Measurements from ENCODE around the gene USP35. TPM values are rescaled to one million over a fixed set of nuclear protein-coding genes. Genes with fewer than 3 reads are reported as not detected.

The USP35 gene
- total and polyA plus RNA-seq, 2 donors (not counting 1 experiment from before 2014, with no cell fraction given): 4.6 to 13.0 TPM

GRCh38 chr11:78163828-78164227 lies 24.9 kb upstream of the USP35 start:
- Histone ChIP-seq H3K4me2 (ENCODE audit: extremely low read depth, insufficient read depth, low read length) (no peak overlapping the region), H3K4me3 (replicated peaks in 1 of 4; ENCODE audit: control extremely low read depth in 1 of 4, insufficient read depth in 1 of 4, low read depth in 3 of 4, low read length in 4 of 4) (no peak overlapping the region), H3K27me3 (ENCODE audit: control insufficient read depth, insufficient read depth, low read length) (no peaks in the 10 kb centered on the region), H3K36me3 (ENCODE audit: control insufficient read depth, insufficient read depth, low read length) (no peaks in the 10 kb centered on the region), H4K20me1 (ENCODE audit: control insufficient read depth, extremely low read depth, insufficient read depth, low read length) (no peaks in the 10 kb centered on the region), H3K27ac (ENCODE audit: insufficient read depth, low read length) (no peak overlapping the region), H3K4me1 (ENCODE audit: control insufficient read depth, extremely low read depth, insufficient read depth, low read length) (peaks cover 7% of the 10 kb centered on the region), H2AFZ (ENCODE audit: low read length) (no peak overlapping the region), H3K9me3 (ENCODE audit: control insufficient read depth, insufficient read depth, low read depth, low read length) (no peaks in the 10 kb centered on the region), H3K79me2 (ENCODE audit: control insufficient read depth, insufficient read depth, low read length) (no peaks in the 10 kb centered on the region), H3K9ac (ENCODE audit: insufficient read depth, low read length) (no peak overlapping the region)
- TF ChIP-seq EZH2 (IDR thresholded peaks at IDR 0.05; ENCODE audit: low read length, missing control alignments) (no peak), CTCF (conservative IDR thresholded peaks at IDR 0.05 in 1 of 2, IDR thresholded peaks at IDR 0.05 in 1 of 2; ENCODE audit: low read depth in 1 of 2, low read length in 2 of 2) (no peak)
- no peak for DNase-seq (ENCODE audit: low read depth in 2 of 2)

- H3K79me2 ChIP-seq (ENCODE audit: control insufficient read depth, insufficient read depth, low read length): no peaks in the 10 kb centered on the region
- DNase-seq (ENCODE audit: low read depth in 2 of 2): no peak
- no peak overlapping the region for H3K27ac ChIP-seq (ENCODE audit: insufficient read depth, low read length)
- H3K4me1 ChIP-seq (ENCODE audit: control insufficient read depth, extremely low read depth, insufficient read depth, low read length): peaks cover 10% of the 10 kb centered on the region
- H3K9me3 ChIP-seq (ENCODE audit: control insufficient read depth, insufficient read depth, low read depth, low read length): no peaks in the 10 kb centered on the region
- no peak overlapping the region for H2AFZ ChIP-seq (ENCODE audit: low read length)
- H3K4me3 ChIP-seq (replicated peaks in 1 of 4; ENCODE audit: control extremely low read depth in 1 of 4, insufficient read depth in 1 of 4, low read depth in 3 of 4, low read length in 4 of 4): no peak overlapping the region
- H4K20me1 ChIP-seq (ENCODE audit: control insufficient read depth, extremely low read depth, insufficient read depth, low read length): no peaks in the 10 kb centered on the region
- H3K27me3 ChIP-seq (ENCODE audit: control insufficient read depth, insufficient read depth, low read length): no peaks in the 10 kb centered on the region
- H3K36me3 ChIP-seq (ENCODE audit: control insufficient read depth, insufficient read depth, low read length): no peaks in the 10 kb centered on the region
- H3K4me2 ChIP-seq (ENCODE audit: extremely low read depth, insufficient read depth, low read length): no peak overlapping the region
- H3K9ac ChIP-seq (ENCODE audit: insufficient read depth, low read length): no peak overlapping the region
- TF ChIP-seq EZH2 (IDR thresholded peaks at IDR 0.05; ENCODE audit: low read length, missing control alignments): no peak
- no peak for TF ChIP-seq CTCF (conservative IDR thresholded peaks at IDR 0.05 in 1 of 2, IDR thresholded peaks at IDR 0.05 in 1 of 2; ENCODE audit: low read depth in 1 of 2, low read length in 2 of 2)
Measured at GRCh38 chr11:78164471-78164870, 24.2 kb upstream of the USP35 start.

DNA sequence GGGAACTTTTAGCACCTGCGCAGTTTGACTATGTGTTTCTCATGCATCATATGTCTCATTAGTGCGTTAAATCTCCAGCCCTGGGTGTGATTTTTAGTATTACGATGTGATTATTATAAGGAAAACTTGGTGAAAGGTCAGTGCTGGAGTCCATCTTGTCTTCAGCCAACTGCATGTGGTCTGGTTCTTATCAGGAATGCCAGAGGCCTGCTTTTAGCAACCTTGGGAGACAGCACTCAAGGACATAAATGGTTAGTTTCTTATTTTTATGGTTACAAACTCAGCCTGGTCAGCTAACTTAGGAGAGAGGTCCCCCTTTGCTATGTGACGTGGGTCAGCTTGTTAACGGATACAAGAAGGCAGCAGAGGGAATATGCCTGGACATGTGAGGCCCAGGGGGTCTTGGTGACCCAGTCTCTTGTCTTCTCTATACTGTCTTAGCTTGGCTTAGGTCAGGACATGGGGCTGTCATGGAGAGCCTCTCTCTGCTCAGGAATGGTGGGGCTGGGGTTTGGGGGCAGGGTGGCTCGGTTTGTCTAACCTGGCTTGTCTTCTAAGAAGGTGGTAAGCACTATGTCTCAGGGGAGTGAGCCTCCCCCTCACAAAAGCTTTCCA lies 21.8 kb upstream of the USP35 start:
- TF ChIP-seq EZH2 (IDR thresholded peaks at IDR 0.05; ENCODE audit: low read length, missing control alignments) (no peak), CTCF (conservative IDR thresholded peaks at IDR 0.05 in 1 of 2, IDR thresholded peaks at IDR 0.05 in 1 of 2; ENCODE audit: low read depth in 1 of 2, low read length in 2 of 2) (no peak)
- no peak overlapping the region for H2AFZ ChIP-seq (ENCODE audit: low read length)
- no peaks in the 10 kb centered on the region for H3K9me3 ChIP-seq (ENCODE audit: control insufficient read depth, insufficient read depth, low read depth, low read length)
- no peaks in the 10 kb centered on the region for H4K20me1 ChIP-seq (ENCODE audit: control insufficient read depth, extremely low read depth, insufficient read depth, low read length)
- no peak overlapping the region for H3K27ac ChIP-seq (ENCODE audit: insufficient read depth, low read length)
- H3K4me2 ChIP-seq (ENCODE audit: extremely low read depth, insufficient read depth, low read length): no peak overlapping the region
- no peaks in the 10 kb centered on the region for H3K79me2 ChIP-seq (ENCODE audit: control insufficient read depth, insufficient read depth, low read length)
- H3K9ac ChIP-seq (ENCODE audit: insufficient read depth, low read length): no peak overlapping the region
- H3K4me3 ChIP-seq (replicated peaks in 1 of 4; ENCODE audit: control extremely low read depth in 1 of 4, insufficient read depth in 1 of 4, low read depth in 3 of 4, low read length in 4 of 4): no peak overlapping the region
- H3K4me1 ChIP-seq (ENCODE audit: control insufficient read depth, extremely low read depth, insufficient read depth, low read length): peaks cover 16% of the 10 kb centered on the region
- DNase-seq (ENCODE audit: low read depth in 2 of 2): no peak
- H3K27me3 ChIP-seq (ENCODE audit: control insufficient read depth, insufficient read depth, low read length): no peaks in the 10 kb centered on the region
- peaks cover 2% of the 10 kb centered on the region for H3K36me3 ChIP-seq (ENCODE audit: control insufficient read depth, insufficient read depth, low read length)

All from fibroblast of lung (primary cell).